ENCODE data around the gene S100B. TPM values are rescaled to one million over a fixed set of nuclear protein-coding genes. Genes with fewer than 3 reads are reported as not detected.

Gene S100B
- total RNA-seq, 3 donors from 2014 or later, result 25.6 to 242 (median 61.3) TPM

DNA sequence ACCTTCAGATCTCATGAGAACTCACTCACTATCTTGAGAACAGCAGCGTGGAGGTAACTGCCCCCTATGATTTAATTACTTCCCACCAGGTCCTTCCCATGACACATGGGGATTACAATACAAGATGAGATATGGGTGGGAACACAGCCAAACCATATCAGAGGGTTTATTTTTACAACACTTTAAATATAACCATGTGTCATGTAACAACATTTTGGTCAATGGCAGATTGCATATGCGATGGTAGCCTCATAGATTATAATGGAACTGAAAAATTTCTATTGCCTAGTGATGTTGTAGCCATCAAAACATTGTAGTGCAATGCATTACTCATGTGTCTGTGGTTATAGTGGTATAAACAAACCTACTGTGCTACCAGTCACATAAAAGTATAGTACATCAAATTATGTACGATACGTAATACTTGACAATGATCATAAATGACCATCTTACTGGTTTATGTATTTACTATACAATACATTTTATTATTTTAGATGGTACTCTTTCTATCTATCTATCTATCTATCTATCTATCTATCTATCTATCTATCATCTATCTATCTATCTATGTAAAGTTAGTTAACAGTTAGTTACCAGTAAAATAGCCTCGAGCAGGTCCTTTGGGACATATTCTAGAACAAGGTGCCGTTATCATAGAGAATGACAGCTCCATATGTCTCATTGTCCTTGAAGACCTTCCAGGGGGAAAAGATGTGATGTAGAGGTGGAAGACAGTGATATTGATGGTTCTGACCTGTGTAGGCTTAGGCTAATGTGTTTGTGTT is 12.6 kb upstream of the S100B start:
- TF ChIP-seq, protein P1, sequence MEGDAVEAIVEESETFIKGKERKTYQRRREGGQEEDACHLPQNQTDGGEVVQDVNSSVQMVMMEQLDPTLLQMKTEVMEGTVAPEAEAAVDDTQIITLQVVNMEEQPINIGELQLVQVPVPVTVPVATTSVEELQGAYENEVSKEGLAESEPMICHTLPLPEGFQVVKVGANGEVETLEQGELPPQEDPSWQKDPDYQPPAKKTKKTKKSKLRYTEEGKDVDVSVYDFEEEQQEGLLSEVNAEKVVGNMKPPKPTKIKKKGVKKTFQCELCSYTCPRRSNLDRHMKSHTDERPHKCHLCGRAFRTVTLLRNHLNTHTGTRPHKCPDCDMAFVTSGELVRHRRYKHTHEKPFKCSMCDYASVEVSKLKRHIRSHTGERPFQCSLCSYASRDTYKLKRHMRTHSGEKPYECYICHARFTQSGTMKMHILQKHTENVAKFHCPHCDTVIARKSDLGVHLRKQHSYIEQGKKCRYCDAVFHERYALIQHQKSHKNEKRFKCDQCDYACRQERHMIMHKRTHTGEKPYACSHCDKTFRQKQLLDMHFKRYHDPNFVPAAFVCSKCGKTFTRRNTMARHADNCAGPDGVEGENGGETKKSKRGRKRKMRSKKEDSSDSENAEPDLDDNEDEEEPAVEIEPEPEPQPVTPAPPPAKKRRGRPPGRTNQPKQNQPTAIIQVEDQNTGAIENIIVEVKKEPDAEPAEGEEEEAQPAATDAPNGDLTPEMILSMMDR (IDR thresholded peaks at IDR 0.05), result no peak
- TF ChIP-seq POLR2AphosphoS5 (IDR thresholded peaks at IDR 0.05), result no peak
- no peak for TF ChIP-seq POLR2A (IDR thresholded peaks at IDR 0.05)
- no peaks in the 10 kb centered on the region for H3K4me1 ChIP-seq
- DNase-seq (ENCODE audit: low spot score in 2 of 2), result no peak
- H3K27me3 ChIP-seq, result no peaks in the 10 kb centered on the region
- no peak overlapping the region for H3K27ac ChIP-seq
- no peaks in the 10 kb centered on the region for H3K9me3 ChIP-seq
- no peaks in the 10 kb centered on the region for H3K36me3 ChIP-seq
- intact Hi-C loops (cut with DNase I; ENCODE audit: low total_unique reads), result no loop called here
- no peak overlapping the region for H3K4me3 ChIP-seq

DNA sequence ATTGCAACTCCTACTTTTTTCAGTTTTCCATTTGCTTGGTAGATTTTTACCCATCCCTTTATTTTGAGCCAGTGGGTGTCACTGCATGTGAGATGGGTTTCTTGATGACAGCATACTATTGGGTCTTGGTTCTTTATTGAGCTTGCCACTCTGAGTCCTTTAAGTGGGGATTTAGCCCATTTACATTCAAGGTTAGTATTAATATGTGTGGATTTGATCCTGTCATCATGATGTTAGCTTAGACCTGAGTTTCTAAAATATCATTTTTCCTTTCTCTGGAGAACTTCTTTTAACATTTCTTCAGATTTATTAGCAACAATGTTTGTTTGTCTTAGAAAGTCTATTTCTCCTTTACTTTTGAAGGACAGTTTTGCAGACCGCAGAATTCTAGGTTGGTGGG is 11.8 kb upstream of the S100B start:
- Histone ChIP-seq H3K27me3 (no peaks in the 10 kb centered on the region), H3K4me3 (no peak overlapping the region), H3K36me3 (no peaks in the 10 kb centered on the region), H3K9me3 (no peaks in the 10 kb centered on the region), H3K27ac (no peak overlapping the region), H3K4me1 (no peaks in the 10 kb centered on the region)
- DNase-seq (ENCODE audit: low spot score in 2 of 2), result no peak
- no peak for TF ChIP-seq POLR2A (IDR thresholded peaks at IDR 0.05)
- no peak for TF ChIP-seq POLR2AphosphoS5 (IDR thresholded peaks at IDR 0.05)
- TF ChIP-seq, protein P1 (IDR thresholded peaks at IDR 0.05), result no peak
- intact Hi-C loops (cut with DNase I; ENCODE audit: low total_unique reads), result no loop called here

DNA sequence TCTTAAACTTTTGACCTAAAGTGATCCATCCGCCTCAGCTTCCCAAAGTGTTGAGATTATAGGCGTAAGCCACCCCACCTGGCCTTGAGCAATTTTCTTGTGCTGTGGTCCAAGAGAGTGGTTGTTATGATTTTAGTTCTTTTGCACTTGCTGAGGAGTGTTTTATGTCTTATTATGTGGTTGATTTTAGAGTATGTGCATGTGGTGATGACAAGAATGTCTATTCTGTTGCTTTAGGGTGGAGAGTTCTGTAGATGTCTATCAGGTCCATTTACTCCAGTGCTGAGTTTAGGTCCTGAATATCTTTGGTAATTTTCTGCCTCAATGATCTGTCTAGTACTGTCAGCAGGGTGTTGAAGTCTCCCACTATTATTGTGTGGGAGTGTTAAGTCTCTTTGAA is 11.2 kb upstream of the S100B start:
- Histone ChIP-seq H3K27me3 (no peaks in the 10 kb centered on the region), H3K36me3 (no peaks in the 10 kb centered on the region), H3K4me3 (no peak overlapping the region), H3K27ac (no peak overlapping the region), H3K9me3 (no peaks in the 10 kb centered on the region), H3K4me1 (no peaks in the 10 kb centered on the region)
- intact Hi-C loops (cut with DNase I; ENCODE audit: low total_unique reads), result no loop called here
- DNase-seq (ENCODE audit: low spot score in 2 of 2), result no peak
- TF ChIP-seq POLR2A (IDR thresholded peaks at IDR 0.05), result no peak
- TF ChIP-seq, protein P1 (IDR thresholded peaks at IDR 0.05), result no peak
- no peak for TF ChIP-seq POLR2AphosphoS5 (IDR thresholded peaks at IDR 0.05)

DNA sequence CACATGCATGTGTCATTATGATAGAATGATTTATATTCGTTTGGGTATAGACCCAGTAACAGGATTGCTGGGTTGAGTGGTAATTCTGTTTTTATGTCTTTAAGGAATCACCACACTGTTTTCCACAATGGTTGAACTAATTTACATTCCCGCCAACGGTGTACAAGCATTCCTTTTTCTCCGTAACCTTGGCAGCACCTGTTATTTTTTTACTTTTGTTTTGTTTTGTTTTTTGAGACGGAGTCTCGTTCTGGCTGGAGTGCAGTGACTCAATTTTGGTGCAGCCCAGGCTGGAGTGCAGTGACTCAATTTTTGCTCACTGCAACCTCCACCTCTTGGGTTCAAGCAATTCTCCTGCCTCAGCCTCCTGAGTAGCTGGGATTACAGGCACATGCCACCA is 8.5 kb upstream of the S100B start:
- no peak overlapping the region for H3K27ac ChIP-seq
- H3K36me3 ChIP-seq, result no peaks in the 10 kb centered on the region
- no peak for TF ChIP-seq POLR2AphosphoS5 (IDR thresholded peaks at IDR 0.05)
- H3K9me3 ChIP-seq, result peaks cover 0 to 5% of the 10 kb centered on the region in 2 donors
- H3K4me3 ChIP-seq, result no peak overlapping the region
- intact Hi-C loops (cut with DNase I; ENCODE audit: low total_unique reads), result no loop called here
- no peak for DNase-seq (ENCODE audit: low spot score in 2 of 2)
- H3K4me1 ChIP-seq, result no peaks in the 10 kb centered on the region
- H3K27me3 ChIP-seq, result no peaks in the 10 kb centered on the region

DNA sequence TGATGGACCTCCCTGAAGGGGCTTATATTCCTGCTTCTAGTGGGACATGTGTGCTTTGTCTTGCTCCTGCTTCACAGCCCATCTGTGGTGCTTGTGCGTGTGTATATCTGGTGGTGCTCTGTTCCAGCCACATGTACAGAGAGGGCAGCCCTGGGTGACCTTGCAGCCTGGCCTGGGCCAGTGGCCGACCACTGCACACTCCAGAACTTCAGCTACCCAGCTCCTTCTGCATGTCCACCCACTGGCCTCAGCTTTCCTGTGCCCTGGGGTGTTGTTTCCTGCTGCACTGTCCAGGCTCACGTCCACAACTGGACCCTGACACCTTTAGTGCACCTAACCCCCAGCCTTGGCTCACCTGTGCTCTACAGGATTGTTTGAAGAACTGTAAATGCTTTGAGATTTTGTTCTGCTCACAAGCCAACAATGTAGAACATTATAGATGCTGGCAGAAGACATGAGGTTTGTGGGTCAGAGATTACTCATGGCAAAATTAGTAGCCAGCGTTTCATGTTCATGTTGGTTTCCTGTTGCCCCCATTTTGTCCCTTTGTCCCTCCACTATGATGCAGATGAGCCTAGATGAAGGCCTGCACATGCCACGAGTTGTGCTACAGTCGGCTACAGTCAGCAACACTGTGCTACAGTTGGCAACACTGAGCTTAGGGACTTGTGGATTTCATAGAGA is 5.3 kb upstream of the S100B start:
- H3K4me1 ChIP-seq, result no peaks in the 10 kb centered on the region
- intact Hi-C loops (cut with DNase I; ENCODE audit: low total_unique reads), result no loop called here
- no peak for TF ChIP-seq POLR2AphosphoS5 (IDR thresholded peaks at IDR 0.05)
- TF ChIP-seq, protein P1 (IDR thresholded peaks at IDR 0.05), result no peak
- H3K4me3 ChIP-seq, result no peak overlapping the region
- H3K9me3 ChIP-seq, result peaks cover 0 to 5% of the 10 kb centered on the region in 2 donors
- no peak for DNase-seq (ENCODE audit: low spot score in 2 of 2)
- H3K27ac ChIP-seq, result no peak overlapping the region
- H3K36me3 ChIP-seq, result no peaks in the 10 kb centered on the region
- H3K27me3 ChIP-seq, result no peaks in the 10 kb centered on the region

Data from breast epithelium (tissue), 4 donors.